Thoracic aorta (tissue), 2 donors: ENCODE data around the gene ZNF662. TPM values are rescaled to one million over a fixed set of nuclear protein-coding genes. Genes with fewer than 3 reads are reported as not detected.

Experiments used
- ATAC-seq: fragments of 150-250 bp; one replicate; pipeline ENCODE4 v1.8.0; 2017; ENCODE audit warnings: low read depth; ENCODE audit not compliant: insufficient number of reproducible peaks, low FRiP score
- DNase-seq: peaks from one replicate; pipeline ENCODE4 v3.0.0-alpha.2; 2020; ENCODE audit warnings: low spot score
- H3K27ac ChIP-seq, 2 donors: fragments of 200-600 bp; sonication (generic); 1 replicate in 1 of 2; 2 replicates in 1 of 2; pipeline ENCODE4 v1.5.1; 2016; ENCODE audit warnings: mild to moderate bottlenecking in 2 of 2, moderate library complexity in 2 of 2
- H3K27me3 ChIP-seq: fragments of 200-600 bp; sonication (generic); replicated peaks from 2 replicates; pipeline ENCODE4 v1.6.0; 2016; ENCODE audit warnings: mild to moderate bottlenecking; ENCODE audit not compliant: insufficient read depth
- H3K36me3 ChIP-seq: fragments of 200-600 bp; sonication (generic); one replicate; pipeline ENCODE4 v1.5.1; 2016
- H3K4me1 ChIP-seq, 2 donors: fragments of 200-600 bp; sonication (generic); 1 replicate in 1 of 2; 2 replicates in 1 of 2; pipeline versions ENCODE4 v1.5.1 to v1.6.0; 2016; ENCODE audit warnings: low read depth in 2 of 2, mild to moderate bottlenecking in 1 of 2; ENCODE audit not compliant: control insufficient read depth in 1 of 2
- H3K4me3 ChIP-seq: fragments of 200-600 bp; sonication (generic); 2 replicates; pipeline ENCODE4 v1.5.1; 2016; ENCODE audit warnings: mild to moderate bottlenecking
- H3K9me3 ChIP-seq: fragments of 200-600 bp; sonication (generic); 2 replicates; pipeline ENCODE4 v1.5.1; 2016
- CTCF ChIP-seq: fragments of 200-600 bp; sonication (generic); IDR thresholded peaks from one replicate; pipeline ENCODE4 v1.5.1; 2019; ENCODE audit warnings: antibody characterized with exemption
- total RNA-seq, 2 donors: library from RNA; depleted of rRNA; stranded (reverse); fragments of >200 nt; gene quantifications; one replicate each; pipeline versions ENCODE4 v1.1.0 to v1.2.3, GENCODE V29; 2016

ZNF662 gene
- total RNA-seq, 2 donors from 2014 or later: 8.9 to 12.6 TPM

- H3K27me3 ChIP-seq: no peaks in the 10 kb centered on the region
- no peak for DNase-seq
- no peak for ATAC-seq
- H3K4me1 ChIP-seq: peaks cover 0 to 4% of the 10 kb centered on the region in 2 donors
- no peak for TF ChIP-seq CTCF
- no peaks in the 10 kb centered on the region for H3K9me3 ChIP-seq
- no peak overlapping the region for H3K4me3 ChIP-seq
- no peaks in the 10 kb centered on the region for H3K36me3 ChIP-seq
- no peak overlapping the region for H3K27ac ChIP-seq
Measured at GRCh38 chr3:42960282-42960681, 54.3 kb downstream of the ZNF662 start.

GRCh38 chr3:42960786-42961185 is 54.8 kb downstream of the ZNF662 start:
- Histone ChIP-seq H3K9me3 (no peaks in the 10 kb centered on the region), H3K27me3 (no peaks in the 10 kb centered on the region), H3K27ac (no peak overlapping the region), H3K4me3 (no peak overlapping the region), H3K4me1 (peaks cover 0 to 4% of the 10 kb centered on the region in 2 donors), H3K36me3 (no peaks in the 10 kb centered on the region)
- DNase-seq (no peak), ATAC-seq (no peak)
- no peak for TF ChIP-seq CTCF

- DNase-seq (no peak), ATAC-seq (no peak)
- H3K36me3 ChIP-seq: no peaks in the 10 kb centered on the region
- H3K27ac ChIP-seq: no peak overlapping the region
- peaks cover 0 to 4% of the 10 kb centered on the region in 2 donors for H3K4me1 ChIP-seq
- peak; percentile 64 for TF ChIP-seq CTCF
- no peak overlapping the region for H3K4me3 ChIP-seq
- no peaks in the 10 kb centered on the region for H3K27me3 ChIP-seq
- H3K9me3 ChIP-seq: no peaks in the 10 kb centered on the region
Measured at GRCh38 chr3:42961633-42962032, 55.7 kb downstream of the ZNF662 start.

GRCh38 chr3:42963269-42963668 is 57.3 kb downstream of the ZNF662 start:
- Histone ChIP-seq H3K36me3 (no peaks in the 10 kb centered on the region), H3K27ac (no peak overlapping the region), H3K27me3 (no peaks in the 10 kb centered on the region), H3K9me3 (no peaks in the 10 kb centered on the region), H3K4me1 (peaks cover 0 to 4% of the 10 kb centered on the region in 2 donors), H3K4me3 (no peak overlapping the region)
- ATAC-seq (no peak), DNase-seq (no peak)
- no peak for TF ChIP-seq CTCF

GRCh38 chr3:42964266-42964665 is 58.3 kb downstream of the ZNF662 start:
- DNase-seq: no peak
- H3K27ac ChIP-seq: no peak overlapping the region
- TF ChIP-seq CTCF: no peak
- H3K36me3 ChIP-seq: no peaks in the 10 kb centered on the region
- no peaks in the 10 kb centered on the region for H3K9me3 ChIP-seq
- H3K27me3 ChIP-seq: no peaks in the 10 kb centered on the region
- H3K4me1 ChIP-seq: peaks cover 0 to 4% of the 10 kb centered on the region in 2 donors
- H3K4me3 ChIP-seq: no peak overlapping the region
- ATAC-seq: no peak

Other genes with a start within 250 kb of the ZNF662 start
- not detected for gene KLHL40, start 220.6 kb upstream of the ZNF662 start, total RNA-seq
- gene HHATL, start 203.3 kb upstream of the ZNF662 start, total RNA-seq: not detected
- 1 to 10 TPM; 1.5 to 3.1 TPM for gene CCDC13, start 132.9 kb upstream of the ZNF662 start, total RNA-seq
- gene HIGD1A, start 101.7 kb upstream of the ZNF662 start, total RNA-seq: 100 to 1,000 TPM; 163 to 169 TPM
- 10 to 100 TPM; 10.0 to 11.9 TPM for gene ACKR2, start 96.7 kb upstream of the ZNF662 start, total RNA-seq
- gene CYP8B1, start 30.3 kb upstream of the ZNF662 start, total RNA-seq: not detected
- 10 to 100 TPM; 10.2 to 37.3 TPM for gene GASK1A, start 73.2 kb downstream of the ZNF662 start, total RNA-seq
- gene POMGNT2, start 199.9 kb downstream of the ZNF662 start, total RNA-seq: 10 to 100 TPM in 1 of 2 donors, 1 to 10 TPM in 1; 8.6 to 21.7 TPM